Measurements from ENCODE around the gene ZBTB20.
A peak's percentile ranks its signal among the peaks of the same experiment; 100 is the strongest.

Gene ZBTB20

GRCh38 chr3:114338651-114339357 lies 808.3 kb downstream of the ZBTB20 start:
- no peaks in the 10 kb centered on the region for H3K27me3 ChIP-seq (ENCODE audit: control insufficient read depth, low read length)
- no peaks in the 10 kb centered on the region for H3K9me2 ChIP-seq (replicated peaks; ENCODE audit: control insufficient read depth, low read length)
- H4K20me1 ChIP-seq (ENCODE audit: control insufficient read depth, insufficient read depth, low read depth, low read length): no peaks in the 10 kb centered on the region
- H3K9me3 ChIP-seq (ENCODE audit: control insufficient read depth, insufficient read depth, low read length): no peaks in the 10 kb centered on the region
- no peaks in the 10 kb centered on the region for H3K4me1 ChIP-seq (ENCODE audit: control insufficient read depth, low read length)
- H3K27ac ChIP-seq (ENCODE audit: low read depth, low read length): no peak overlapping the region
- peaks cover 12% of the 10 kb centered on the region for H3K36me3 ChIP-seq (ENCODE audit: control insufficient read depth, low read length)
- TF ChIP-seq EZH2phosphoT487 (IDR thresholded peaks at IDR 0.05; ENCODE audit: borderline replicate concordance, low read length) (no peak), CTCF (IDR thresholded peaks at IDR 0.05; ENCODE audit: low read depth, low read length, poor library complexity, severe bottlenecking) (no peak)
- no peak overlapping the region for H3K4me3 ChIP-seq (ENCODE audit: low read length)
- no peaks in the 10 kb centered on the region for H3F3A ChIP-seq (ENCODE audit: control insufficient read depth, insufficient read depth)
- no peaks in the 10 kb centered on the region for H3K79me2 ChIP-seq (ENCODE audit: control insufficient read depth, low read length)
- no peak overlapping the region for H3K4me2 ChIP-seq (ENCODE audit: low read length)

- Histone ChIP-seq H3F3A (ENCODE audit: control insufficient read depth, insufficient read depth) (no peaks in the 10 kb centered on the region), H3K4me2 (ENCODE audit: low read length) (no peak overlapping the region), H4K20me1 (ENCODE audit: control insufficient read depth, insufficient read depth, low read depth, low read length) (no peaks in the 10 kb centered on the region), H3K9me3 (ENCODE audit: control insufficient read depth, insufficient read depth, low read length) (peaks cover 4% of the 10 kb centered on the region; the same call in 1 of the 2 replicates), H3K79me2 (ENCODE audit: control insufficient read depth, low read length) (no peaks in the 10 kb centered on the region), H3K9me2 (replicated peaks; ENCODE audit: control insufficient read depth, low read length) (no peaks in the 10 kb centered on the region), H3K27me3 (ENCODE audit: control insufficient read depth, low read length) (no peaks in the 10 kb centered on the region), H3K27ac (ENCODE audit: low read depth, low read length) (no peak overlapping the region), H3K4me3 (ENCODE audit: low read length) (no peak overlapping the region), H3K36me3 (ENCODE audit: control insufficient read depth, low read length) (peaks cover 19% of the 10 kb centered on the region), H3K4me1 (ENCODE audit: control insufficient read depth, low read length) (no peaks in the 10 kb centered on the region)
- TF ChIP-seq EZH2phosphoT487 (IDR thresholded peaks at IDR 0.05; ENCODE audit: borderline replicate concordance, low read length): no peak
These were observed 810.2 kb downstream of the ZBTB20 start for GRCh38 chr3:114336857-114337256.

- Histone ChIP-seq H3K4me1 (ENCODE audit: control insufficient read depth, low read length) (no peaks in the 10 kb centered on the region), H3K27ac (ENCODE audit: low read depth, low read length) (no peak overlapping the region), H3K9me3 (ENCODE audit: control insufficient read depth, insufficient read depth, low read length) (peaks cover 4% of the 10 kb centered on the region; the same call in 1 of the 2 replicates), H3K79me2 (ENCODE audit: control insufficient read depth, low read length) (no peaks in the 10 kb centered on the region), H3K36me3 (ENCODE audit: control insufficient read depth, low read length) (peaks cover 23% of the 10 kb centered on the region), H3K9me2 (replicated peaks; ENCODE audit: control insufficient read depth, low read length) (no peaks in the 10 kb centered on the region), H3K27me3 (ENCODE audit: control insufficient read depth, low read length) (no peaks in the 10 kb centered on the region), H4K20me1 (ENCODE audit: control insufficient read depth, insufficient read depth, low read depth, low read length) (no peaks in the 10 kb centered on the region), H3K4me3 (ENCODE audit: low read length) (no peak overlapping the region), H3K4me2 (ENCODE audit: low read length) (no peak overlapping the region), H3F3A (ENCODE audit: control insufficient read depth, insufficient read depth) (no peaks in the 10 kb centered on the region)
- TF ChIP-seq CTCF (IDR thresholded peaks at IDR 0.05; ENCODE audit: low read depth, low read length, poor library complexity, severe bottlenecking) (peak; percentile 58), EZH2phosphoT487 (IDR thresholded peaks at IDR 0.05; ENCODE audit: borderline replicate concordance, low read length) (no peak)
These were observed 810.9 kb downstream of the ZBTB20 start for GRCh38 chr3:114336122-114336697.

GRCh38 chr3:114333923-114334240 lies 813.2 kb downstream of the ZBTB20 start:
- TF ChIP-seq CTCF (IDR thresholded peaks at IDR 0.05; ENCODE audit: low read depth, low read length, poor library complexity, severe bottlenecking) (no peak), EZH2phosphoT487 (IDR thresholded peaks at IDR 0.05; ENCODE audit: borderline replicate concordance, low read length) (no peak)
- no peak overlapping the region for H3K4me2 ChIP-seq (ENCODE audit: low read length)
- H3K79me2 ChIP-seq (ENCODE audit: control insufficient read depth, low read length): no peaks in the 10 kb centered on the region
- H3F3A ChIP-seq (ENCODE audit: control insufficient read depth, insufficient read depth): no peaks in the 10 kb centered on the region
- no peak overlapping the region for H3K27ac ChIP-seq (ENCODE audit: low read depth, low read length)
- no peaks in the 10 kb centered on the region for H3K27me3 ChIP-seq (ENCODE audit: control insufficient read depth, low read length)
- H3K9me3 ChIP-seq (ENCODE audit: control insufficient read depth, insufficient read depth, low read length): peaks cover 4% of the 10 kb centered on the region; the same call in 1 of the 2 replicates
- no peaks in the 10 kb centered on the region for H3K9me2 ChIP-seq (replicated peaks; ENCODE audit: control insufficient read depth, low read length)
- peaks cover 21% of the 10 kb centered on the region for H3K36me3 ChIP-seq (ENCODE audit: control insufficient read depth, low read length)
- no peaks in the 10 kb centered on the region for H4K20me1 ChIP-seq (ENCODE audit: control insufficient read depth, insufficient read depth, low read depth, low read length)
- no peaks in the 10 kb centered on the region for H3K4me1 ChIP-seq (ENCODE audit: control insufficient read depth, low read length)
- no peak overlapping the region for H3K4me3 ChIP-seq (ENCODE audit: low read length)
